RKO (cell line): ENCODE results near the gene RBMS2.

Experiments used
- DNase-seq: peaks from one replicate; pipeline ENCODE4 v3.0.0-alpha.2; 2016; ENCODE audit warnings: low spot score

Gene RBMS2

GRCh38 chr12:56581418-56582145 is 60.0 kb downstream of the RBMS2 start:
- no peak for DNase-seq

- DNase-seq, result no peak
These were observed 63.5 kb downstream of the RBMS2 start for GRCh38 chr12:56585098-56585497.

- DNase-seq, result no peak
These were observed 68.2 kb downstream of the RBMS2 start for GRCh38 chr12:56589783-56590182.

- DNase-seq, result peak; percentile 42
These were observed 68.7 kb downstream of the RBMS2 start for GRCh38 chr12:56590237-56590830.

- DNase-seq, result no peak
These were observed 69.5 kb downstream of the RBMS2 start for GRCh38 chr12:56591126-56591525.

- DNase-seq, result no peak
These were observed 70.3 kb downstream of the RBMS2 start for GRCh38 chr12:56591961-56592360.

DNA sequence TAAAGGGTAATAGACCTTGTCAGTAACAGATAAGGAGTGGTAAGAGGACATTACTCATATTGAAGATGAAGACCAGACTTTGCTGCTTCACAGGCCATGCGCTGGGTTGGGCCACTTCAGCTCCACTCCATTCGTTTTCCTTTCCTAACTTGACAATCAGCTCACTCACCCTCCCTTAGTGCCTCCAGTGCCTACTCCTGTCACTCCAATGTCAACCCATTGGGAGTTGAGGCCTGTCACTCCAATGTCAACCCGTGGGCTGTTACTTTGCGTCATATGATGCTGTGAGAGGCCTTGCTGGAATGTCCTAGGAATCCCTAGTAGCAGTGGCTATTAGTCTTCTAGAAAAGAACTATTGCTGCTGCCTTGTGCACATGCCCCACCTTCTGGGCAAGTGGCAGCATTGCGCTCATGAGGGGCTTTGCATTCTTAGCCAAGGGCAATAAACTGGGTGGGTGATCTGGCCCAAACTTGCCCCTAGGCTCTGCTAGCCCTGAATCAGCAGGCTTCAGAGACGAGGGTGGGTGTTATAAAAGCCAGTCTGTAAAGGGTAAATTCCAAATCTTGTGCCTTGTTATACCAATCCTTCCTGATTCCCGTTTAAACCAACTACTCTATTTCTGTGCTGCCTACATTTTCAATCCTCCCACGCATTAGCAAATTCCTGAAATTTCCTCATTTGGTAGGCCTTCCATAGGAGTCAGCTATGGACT is 72.4 kb downstream of the RBMS2 start:
- peak; percentile 88 for DNase-seq

- DNase-seq, result no peak
These were observed 75.2 kb downstream of the RBMS2 start for GRCh38 chr12:56596815-56597214.

DNA sequence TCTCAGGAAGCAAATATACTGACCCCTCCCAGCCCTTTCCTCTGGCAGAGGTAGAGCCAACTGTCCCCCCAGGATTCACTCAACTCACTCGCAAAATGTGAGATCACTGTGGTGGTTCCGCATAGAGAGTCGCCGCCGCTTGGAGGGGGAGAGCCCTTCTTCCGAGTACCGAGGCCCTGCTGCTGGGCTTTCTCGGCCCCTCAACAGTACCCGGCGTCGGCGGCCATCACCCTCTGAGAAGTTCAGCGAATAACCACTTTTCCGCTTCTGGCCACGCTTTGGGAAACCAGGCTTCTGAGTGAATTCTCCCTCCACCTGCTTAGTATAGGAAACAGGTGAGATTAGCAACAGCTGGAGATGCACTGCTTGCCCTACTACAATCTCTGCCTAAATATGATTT is 77.4 kb downstream of the RBMS2 start:
- DNase-seq, result no peak

DNA sequence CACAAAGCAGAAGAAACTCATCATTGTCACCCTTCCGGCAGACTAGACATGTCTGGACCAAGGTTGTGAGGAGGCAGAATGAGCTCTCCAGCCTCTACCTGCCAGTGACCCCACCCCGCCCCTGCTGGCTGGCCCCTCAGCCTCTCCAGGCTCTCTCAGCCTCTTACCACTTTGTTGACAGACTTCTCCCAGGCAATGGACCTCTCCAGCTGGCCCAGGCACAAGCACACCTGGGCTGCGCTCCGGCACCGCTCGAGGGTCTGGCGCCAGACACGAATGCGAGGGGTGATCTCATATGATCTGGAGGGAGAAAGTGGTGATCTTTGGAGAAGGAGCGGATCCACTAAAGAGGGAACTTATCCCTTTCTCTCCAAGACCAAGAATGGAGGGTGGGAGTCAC is 78.2 kb downstream of the RBMS2 start:
- no peak for DNase-seq

- no peak for DNase-seq
These were observed 79.1 kb downstream of the RBMS2 start for GRCh38 chr12:56600753-56601152.

- no peak for DNase-seq
These were observed 79.9 kb downstream of the RBMS2 start for GRCh38 chr12:56601503-56601902.

DNA sequence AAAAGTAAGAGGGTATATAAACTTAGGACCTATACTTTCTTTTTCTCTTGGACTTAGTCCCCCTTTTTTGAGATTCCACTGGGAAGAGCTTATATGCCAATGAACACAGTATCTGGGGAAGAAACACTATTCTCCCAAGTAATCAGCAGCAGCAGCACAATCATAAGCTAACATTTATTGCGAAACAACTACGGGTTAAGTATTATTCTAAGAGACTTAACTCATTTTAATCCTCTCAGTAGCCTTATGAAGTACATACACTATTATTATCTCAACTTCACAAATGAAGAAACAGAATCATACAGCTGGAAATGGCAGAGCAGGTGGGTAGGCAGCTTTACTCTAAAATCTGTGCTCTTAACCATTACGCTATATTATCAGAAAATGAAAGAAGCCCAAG is 80.6 kb downstream of the RBMS2 start:
- no peak for DNase-seq

GRCh38 chr12:56604355-56604754 is 82.7 kb downstream of the RBMS2 start:
- DNase-seq, result no peak

GRCh38 chr12:56614627-56615026 is 93.0 kb downstream of the RBMS2 start:
- DNase-seq, result no peak

- DNase-seq, result no peak
These were observed 94.6 kb downstream of the RBMS2 start for GRCh38 chr12:56616244-56616643.

DNA sequence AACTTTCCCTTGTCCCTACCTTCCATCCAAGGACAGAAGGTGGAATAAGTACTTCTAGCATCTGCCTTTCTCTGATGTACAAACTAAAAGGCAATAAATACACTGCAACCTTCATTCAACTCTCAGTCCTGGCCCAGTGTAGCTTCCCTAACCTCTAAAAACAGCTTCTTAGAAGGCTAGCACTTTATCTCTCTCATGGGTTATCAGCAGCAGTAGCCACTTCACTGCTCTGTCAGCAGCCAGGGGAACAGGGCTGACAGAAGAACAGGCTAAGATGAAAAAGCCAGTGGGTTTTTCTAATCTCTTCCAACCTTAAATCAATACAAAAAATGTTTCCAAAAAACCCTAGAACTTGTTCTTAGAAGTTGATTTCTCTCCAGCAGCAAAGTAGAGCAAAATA is 95.3 kb downstream of the RBMS2 start:
- no peak for DNase-seq

DNA sequence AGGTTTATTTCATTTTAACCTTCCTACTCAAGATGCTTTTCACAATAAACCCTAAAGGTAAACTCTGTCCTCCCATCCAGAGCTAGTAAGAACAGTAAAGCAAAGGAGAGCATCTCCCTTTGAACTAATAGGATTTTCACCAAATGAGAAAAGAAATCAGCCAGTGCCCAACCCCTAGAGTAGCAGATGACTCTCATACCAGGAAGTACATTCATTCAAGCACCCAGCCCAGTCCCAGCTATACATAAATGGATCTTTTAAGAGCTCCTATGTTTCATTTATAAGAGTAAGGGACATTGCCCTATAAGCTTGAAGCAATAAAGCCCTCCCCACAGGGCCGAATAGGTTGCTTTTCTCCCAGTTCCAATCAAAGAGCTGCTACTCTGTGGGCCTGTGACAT is 100.9 kb downstream of the RBMS2 start:
- no peak for DNase-seq

DNA sequence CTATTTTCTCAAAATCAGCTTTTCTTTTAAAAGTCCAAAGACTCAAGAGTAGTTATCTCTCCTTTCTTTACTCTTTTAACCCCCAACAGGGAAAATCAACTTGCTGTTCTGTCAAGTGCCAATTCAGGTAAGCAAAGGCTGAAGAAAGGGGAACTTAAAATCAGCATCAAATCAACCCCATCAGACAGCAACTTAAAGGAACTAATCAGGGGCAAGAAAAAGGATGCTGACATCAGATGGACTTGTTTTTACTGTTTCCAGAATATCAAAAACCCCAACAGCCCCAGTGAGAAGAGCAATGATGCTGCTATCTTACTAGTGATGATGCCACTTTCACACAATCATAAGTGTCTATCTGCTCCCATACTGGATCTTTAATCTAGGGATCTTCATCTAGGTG is 105.1 kb downstream of the RBMS2 start:
- DNase-seq, result no peak

DNA sequence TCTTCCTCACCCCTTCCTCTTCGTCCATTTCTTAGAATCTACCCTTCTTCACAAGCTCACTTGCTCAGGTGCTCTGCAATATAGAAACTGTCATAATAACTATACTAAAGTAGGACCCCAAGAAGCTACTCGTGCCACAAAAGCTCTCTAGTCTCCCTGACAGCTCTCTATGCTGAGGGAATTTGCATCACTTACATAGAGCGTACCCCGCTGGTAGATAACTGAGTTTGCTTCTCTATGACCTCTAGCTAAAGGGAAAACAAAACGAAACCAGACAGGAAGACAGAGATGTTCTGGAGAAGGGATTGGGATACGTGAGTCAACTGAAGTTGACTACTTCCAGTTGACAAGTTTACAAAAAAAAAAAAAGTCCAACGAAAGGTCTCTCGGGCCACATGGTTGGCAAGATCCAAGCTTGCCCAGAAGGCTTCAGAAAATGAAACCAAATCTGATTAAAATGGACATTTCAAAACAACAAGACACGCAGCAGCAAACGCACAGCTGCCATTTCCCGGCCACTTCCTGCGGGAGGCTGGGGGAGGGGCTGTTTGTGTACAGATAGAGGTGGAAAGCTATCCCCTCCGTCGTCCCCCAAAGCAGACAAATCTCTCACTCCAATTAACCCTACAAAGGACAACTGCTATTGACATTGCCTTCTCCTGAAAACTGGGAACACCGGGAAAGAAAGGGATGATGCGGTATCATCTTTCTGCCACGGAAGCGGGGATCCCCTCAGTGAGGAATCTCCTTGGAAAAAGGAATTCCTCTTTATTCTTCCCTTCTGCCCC is 107.2 kb downstream of the RBMS2 start:
- DNase-seq, result peak; percentile 72

GRCh38 chr12:56629459-56630179 is 108.0 kb downstream of the RBMS2 start:
- peak; percentile 40 for DNase-seq

- peak; percentile 87 for DNase-seq
These were observed 108.6 kb downstream of the RBMS2 start, which contains the start of gene BAZ2A for GRCh38 chr12:56630180-56630632. BAZ2A (minus strand) TSS chr12:56630326; CDS start chr12:56617530, 12,796 bp downstream.
